ENCODE measurements around the gene ANKRD63. TPM values are rescaled to one million over a fixed set of nuclear protein-coding genes. Genes with fewer than 3 reads are reported as not detected.

The ANKRD63 gene
- total and polyA plus RNA-seq, 9 of the 15 experiments (the other 6 are each of a cell fraction or from before 2014, with no cell fraction given): 1.3 to 2.0 (median 1.8) TPM; not detected in 6

GRCh38 chr15:40282869-40283614, at the start of gene ANKRD63 (continued):
- TF ChIP-seq CBX1 (IDR thresholded peaks at IDR 0.05; ENCODE audit: low read depth) (peak; percentile 3; the same call in 1 of the 2 replicates), HDAC8 (tag; IDR thresholded peaks at IDR 0.05) (no peak), MAZ (CRISPR knock-in tag; conservative IDR thresholded peaks at IDR 0.05 in 1 of 2, IDR thresholded peaks at IDR 0.05 in 1 of 2) (peak in 1 of 2 experiments; percentile 31; a peak in 1 of 4 replicates), NCOA6 (IDR thresholded peaks at IDR 0.05) (peak; percentile 84), ZBTB7A (IDR thresholded peaks at IDR 0.05; ENCODE audit: borderline replicate concordance, control insufficient read depth, low read depth, low read length) (peak; percentile 4; the same call in 1 of the 2 replicates), POLR3G (IDR thresholded peaks at IDR 0.05; ENCODE audit: extremely low read depth, insufficient read length, insufficient replicate concordance) (no peak), RBM25 (IDR thresholded peaks at IDR 0.05; ENCODE audit: low read depth, low read length, severe bottlenecking) (no peak), ARNT (IDR thresholded peaks at IDR 0.05) (no peak), PHF8 (IDR thresholded peaks at IDR 0.05; ENCODE audit: borderline replicate concordance, low read length) (0 out of 2 replicates have a peak, but pooled peaks have one; percentile 6), MTA1 (IDR thresholded peaks at IDR 0.05; ENCODE audit: borderline replicate concordance) (no peak), TAF15 (IDR thresholded peaks at IDR 0.05; ENCODE audit: low read depth, low read length) (no peak), NFXL1 (CRISPR knock-in tag; IDR thresholded peaks at IDR 0.05) (no peak), GABPA (tag; conservative IDR thresholded peaks at IDR 0.05; ENCODE audit: low read depth) (no peak), UBTF (IDR thresholded peaks at IDR 0.05; ENCODE audit: borderline replicate concordance in 1 of 2, low read depth in 2 of 2, low read length in 2 of 2) (peak in 1 of 2 experiments; percentile 25; a peak in 1 of 4 replicates), E2F8 (IDR thresholded peaks at IDR 0.05; ENCODE audit: low read depth, partially characterized antibody) (no peak), RBBP5 (IDR thresholded peaks at IDR 0.05; ENCODE audit: borderline replicate concordance, insufficient read depth, low read length, poor library complexity, severe bottlenecking) (peak; percentile 20), THAP7 (CRISPR knock-in tag; IDR thresholded peaks at IDR 0.05) (no peak), VEZF1 (CRISPR knock-in tag; IDR thresholded peaks at IDR 0.05) (peak; percentile 63), SIN3B (IDR thresholded peaks at IDR 0.05; ENCODE audit: low read depth) (peak; percentile 55; the same call in 1 of the 2 replicates)

Data from K562 (cell line).